Spinal cord (tissue), 10 donors: ENCODE results near the gene VCAM1. TPM values are rescaled to one million over a fixed set of nuclear protein-coding genes. Genes with fewer than 3 reads are reported as not detected.

Source experiments
- DNase-seq, 6 donors: peaks; one replicate each; pipeline versions ENCODE4 v3.0.0 to v3.0.0-alpha.2; 2013 to 2015; ENCODE audit warnings: low spot score in 6 of 6, low read depth in 4 of 6
- H3K27ac ChIP-seq: one replicate; pipeline ENCODE4 v1.5.1; 2013; ENCODE audit warnings: low read depth, low read length, control low read depth
- H3K27me3 ChIP-seq: one replicate; pipeline ENCODE4 v1.6.1; 2013; ENCODE audit warnings: low read length; ENCODE audit not compliant: control insufficient read depth, insufficient read depth
- H3K36me3 ChIP-seq: one replicate; pipeline ENCODE4 v1.6.1; 2013; ENCODE audit warnings: low read length; ENCODE audit not compliant: control insufficient read depth, insufficient read depth
- H3K4me1 ChIP-seq: one replicate; pipeline ENCODE4 v1.6.1; 2013; ENCODE audit warnings: low read length; ENCODE audit not compliant: control insufficient read depth, insufficient read depth
- H3K4me3 ChIP-seq: one replicate; pipeline ENCODE4 v1.5.1; 2013; ENCODE audit warnings: low read depth, low read length, control low read depth
- H3K9me3 ChIP-seq: one replicate; pipeline ENCODE4 v1.6.1; 2013; ENCODE audit warnings: low read length; ENCODE audit not compliant: control insufficient read depth, insufficient read depth
- WGBS: methylation state at CpG from one replicate; pipeline ENCODE4 v1.1.5; 2013; ENCODE audit warnings: missing lambda C conversion rate; ENCODE audit not compliant: insufficient coverage; 5-methylcytosine and 5-hydroxymethylcytosine counted together
- polyA plus RNA-seq, 2 donors: library from polyadenylated mRNA; unstranded; fragments of 120-200 nt; gene quantifications; one replicate each; pipeline ENCODE4 v1.2.1, GENCODE V29; 2013; ENCODE audit not compliant: insufficient read length in 2 of 2
- total RNA-seq, 2 donors: library from RNA; depleted of rRNA in 1 of 2; stranded (reverse); fragments of 120-200 nt in 1 of 2; fragments of >200 nt in 1 of 2; gene quantifications; one replicate each; pipeline versions ENCODE4 v1.2.3 to v1.2.4, GENCODE V29; 2013 to 2014
- donor health status: healthy.

Gene VCAM1
- total and polyA plus RNA-seq, 4 donors: 39.4 to 81.8 (median 70.6) TPM

GRCh38 chr1:100736324-100736723 lies 16.8 kb downstream of the VCAM1 start:
- H3K36me3 ChIP-seq: no peaks in the 10 kb centered on the region
- H3K27ac ChIP-seq: no peak overlapping the region
- DNase-seq: peak in 2 of 6 donors; percentile 16 to 75
- WGBS: no CpG with 5 or more reads among the region's 1 CpG
- no peak overlapping the region for H3K4me3 ChIP-seq
- H3K9me3 ChIP-seq: no peaks in the 10 kb centered on the region
- H3K27me3 ChIP-seq: no peaks in the 10 kb centered on the region
- H3K4me1 ChIP-seq: no peaks in the 10 kb centered on the region

- Histone ChIP-seq H3K27ac (no peak overlapping the region), H3K4me1 (no peaks in the 10 kb centered on the region), H3K27me3 (no peaks in the 10 kb centered on the region), H3K36me3 (no peaks in the 10 kb centered on the region), H3K4me3 (no peak overlapping the region), H3K9me3 (no peaks in the 10 kb centered on the region)
- WGBS: no CpG with 5 or more reads among the region's 1 CpG
- DNase-seq: no peak
Measured at GRCh38 chr1:100736746-100737145, 17.2 kb downstream of the VCAM1 start.

- WGBS: no CpG with 5 or more reads among the region's 3 CpGs
- H3K4me3 ChIP-seq: no peak overlapping the region
- H3K9me3 ChIP-seq: peaks cover 1% of the 10 kb centered on the region
- DNase-seq: no peak
- no peak overlapping the region for H3K27ac ChIP-seq
- no peaks in the 10 kb centered on the region for H3K36me3 ChIP-seq
- H3K4me1 ChIP-seq: no peaks in the 10 kb centered on the region
- no peaks in the 10 kb centered on the region for H3K27me3 ChIP-seq
Measured at GRCh38 chr1:100746542-100746932, 27.0 kb downstream of the VCAM1 start.

GRCh38 chr1:100747771-100748170 lies 28.2 kb downstream of the VCAM1 start:
- no peak for DNase-seq
- WGBS: no CpG with 5 or more reads among the region's 2 CpGs
- H3K27me3 ChIP-seq: no peaks in the 10 kb centered on the region
- no peaks in the 10 kb centered on the region for H3K36me3 ChIP-seq
- H3K4me3 ChIP-seq: no peak overlapping the region
- H3K9me3 ChIP-seq: peaks cover 1% of the 10 kb centered on the region
- no peaks in the 10 kb centered on the region for H3K4me1 ChIP-seq
- no peak overlapping the region for H3K27ac ChIP-seq

GRCh38 chr1:100750005-100750885 lies 30.7 kb downstream of the VCAM1 start:
- WGBS: 92% methylated on average over 4 of the region's 9 CpGs
- Histone ChIP-seq H3K4me1 (no peaks in the 10 kb centered on the region), H3K4me3 (no peak overlapping the region), H3K9me3 (peaks cover 1% of the 10 kb centered on the region), H3K36me3 (no peaks in the 10 kb centered on the region), H3K27ac (no peak overlapping the region), H3K27me3 (no peaks in the 10 kb centered on the region)
- no peak for DNase-seq

GRCh38 chr1:100752791-100753190 lies 33.2 kb downstream of the VCAM1 start:
- Histone ChIP-seq H3K27ac (no peak overlapping the region), H3K4me3 (no peak overlapping the region), H3K4me1 (no peaks in the 10 kb centered on the region), H3K27me3 (no peaks in the 10 kb centered on the region), H3K36me3 (no peaks in the 10 kb centered on the region), H3K9me3 (peaks cover 1% of the 10 kb centered on the region)
- no peak for DNase-seq
- no CpG with 5 or more reads among the region's 5 CpGs for WGBS

GRCh38 chr1:100757946-100758345 lies 38.4 kb downstream of the VCAM1 start:
- 100% methylated on average over 1 of the region's 4 CpGs for WGBS
- Histone ChIP-seq H3K27me3 (no peaks in the 10 kb centered on the region), H3K36me3 (no peaks in the 10 kb centered on the region), H3K4me3 (no peak overlapping the region), H3K4me1 (no peaks in the 10 kb centered on the region), H3K27ac (no peak overlapping the region), H3K9me3 (no peaks in the 10 kb centered on the region)
- no peak for DNase-seq

- Histone ChIP-seq H3K9me3 (no peaks in the 10 kb centered on the region), H3K4me1 (no peaks in the 10 kb centered on the region), H3K27ac (no peak overlapping the region), H3K36me3 (no peaks in the 10 kb centered on the region), H3K27me3 (no peaks in the 10 kb centered on the region), H3K4me3 (no peak overlapping the region)
- peak in 1 of 6 donors; percentile 2 for DNase-seq
- WGBS: no CpG with 5 or more reads among the region's 3 CpGs
Measured at GRCh38 chr1:100759188-100759587, 39.6 kb downstream of the VCAM1 start.

- H3K27ac ChIP-seq: no peak overlapping the region
- no peaks in the 10 kb centered on the region for H3K36me3 ChIP-seq
- H3K4me3 ChIP-seq: no peak overlapping the region
- no peaks in the 10 kb centered on the region for H3K4me1 ChIP-seq
- H3K27me3 ChIP-seq: no peaks in the 10 kb centered on the region
- no peaks in the 10 kb centered on the region for H3K9me3 ChIP-seq
- DNase-seq: no peak
Measured at GRCh38 chr1:100760511-100760910, 41.0 kb downstream of the VCAM1 start.

- Histone ChIP-seq H3K4me1 (no peaks in the 10 kb centered on the region), H3K36me3 (no peaks in the 10 kb centered on the region), H3K4me3 (no peak overlapping the region), H3K27me3 (no peaks in the 10 kb centered on the region), H3K9me3 (no peaks in the 10 kb centered on the region), H3K27ac (no peak overlapping the region)
- no CpG with 5 or more reads among the region's 2 CpGs for WGBS
- DNase-seq: no peak
Measured at GRCh38 chr1:100762461-100762860, 42.9 kb downstream of the VCAM1 start.
